Measurements from ENCODE around the gene ZSCAN2. TPM values are rescaled to one million over a fixed set of nuclear protein-coding genes. Genes with fewer than 3 reads are reported as not detected.

The ZSCAN2 gene
- total RNA-seq, 1 experiment from 2014 or later: 15.9 TPM

DNA sequence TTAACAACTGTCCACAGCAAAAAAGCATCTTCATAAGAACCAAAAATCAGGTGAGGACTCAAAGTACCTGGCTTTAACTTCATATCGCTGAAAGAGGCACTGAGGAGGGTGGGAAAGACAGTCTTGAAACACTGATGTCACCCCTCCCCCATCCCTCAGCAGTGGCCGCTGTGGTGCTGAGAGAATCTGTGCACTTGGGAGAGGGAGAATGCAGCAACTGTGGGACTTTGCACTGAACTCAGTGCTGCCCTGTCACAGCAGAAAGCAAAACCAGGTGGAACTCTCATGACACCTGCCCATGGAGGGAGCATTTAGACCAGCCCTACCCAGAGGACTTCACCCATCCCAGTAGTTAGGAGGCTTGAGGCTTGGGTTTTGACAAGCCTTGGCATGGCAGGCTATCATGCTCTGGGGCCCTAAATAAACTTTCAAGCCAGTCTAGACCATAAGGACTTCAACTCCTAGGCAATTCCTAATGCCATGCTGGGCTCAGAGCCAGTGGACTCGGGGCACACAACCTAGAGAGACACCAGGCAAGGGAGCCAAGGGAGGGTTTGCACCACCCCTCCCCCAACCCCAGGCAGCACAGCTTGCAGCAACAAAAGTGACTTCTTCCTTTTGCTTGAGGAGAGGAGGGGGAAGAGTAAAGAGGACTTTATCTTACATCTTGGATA, 6.1 kb upstream of the ZSCAN2 start:
- no peak for DNase-seq (ENCODE audit: low read depth)
- in situ Hi-C loops (cut with HindIII; ENCODE audit: low pct_unique_long_range_greater_than_20kb, low sequenced_read_pairs): no loop called here

DNA sequence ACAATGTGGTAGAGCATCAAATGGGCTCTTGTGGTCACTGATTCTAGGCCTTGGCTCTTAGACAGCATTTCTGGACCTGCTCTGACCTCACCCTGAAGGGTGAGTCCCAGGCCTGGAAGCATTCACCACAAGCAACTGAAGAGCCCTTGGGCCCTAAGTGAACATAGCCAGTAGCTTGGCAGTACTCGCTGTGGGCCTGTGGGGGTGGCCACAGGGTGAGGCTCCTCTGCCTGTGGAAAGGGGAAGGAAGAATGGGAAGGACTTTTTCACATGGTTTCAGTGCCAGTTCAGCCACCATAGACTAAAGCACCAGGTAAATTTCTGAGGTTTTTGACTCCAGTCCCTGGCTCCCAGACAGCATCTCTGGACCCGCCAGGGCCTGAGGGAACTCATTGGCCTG, 5.1 kb upstream of the ZSCAN2 start:
- in situ Hi-C loops (cut with HindIII; ENCODE audit: low pct_unique_long_range_greater_than_20kb, low sequenced_read_pairs): no loop called here
- no peak for DNase-seq (ENCODE audit: low read depth)

GRCh38 chr15:84597296-84597695, 3.5 kb upstream of the ZSCAN2 start:
- DNase-seq (ENCODE audit: low read depth): no peak
- in situ Hi-C loops (cut with HindIII; ENCODE audit: low pct_unique_long_range_greater_than_20kb, low sequenced_read_pairs): no loop called here

DNA sequence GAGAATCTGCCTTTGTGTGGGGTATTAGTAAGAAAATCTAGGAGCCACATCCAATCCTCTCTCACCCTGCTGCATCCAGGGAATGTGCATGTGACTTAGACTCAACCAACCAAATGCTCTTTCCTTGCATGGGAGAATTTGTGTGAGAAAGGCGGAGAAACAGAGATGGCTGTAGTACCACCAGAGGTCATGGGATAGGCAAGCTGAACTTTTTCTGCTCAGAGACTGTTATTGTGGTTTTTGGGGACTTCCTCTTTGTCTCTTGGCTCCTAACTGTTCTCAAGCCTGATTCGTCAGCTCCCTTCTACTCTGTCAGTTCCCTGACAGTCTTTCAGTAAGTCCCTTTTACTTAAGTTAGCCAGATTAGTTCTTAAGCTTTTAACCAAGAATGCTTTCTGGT, 2.6 kb upstream of the ZSCAN2 start:
- peak; percentile 35 for DNase-seq (ENCODE audit: low read depth)
- in situ Hi-C loops (cut with HindIII; ENCODE audit: low pct_unique_long_range_greater_than_20kb, low sequenced_read_pairs): no loop called here

- DNase-seq (ENCODE audit: low read depth): peak; percentile 26
- in situ Hi-C loops (cut with HindIII; ENCODE audit: low pct_unique_long_range_greater_than_20kb, low sequenced_read_pairs): no loop called here
These were observed 1.8 kb upstream of the ZSCAN2 start for GRCh38 chr15:84598993-84599392.

GRCh38 chr15:84599906-84600305, 903 bp upstream of the ZSCAN2 start:
- in situ Hi-C loops (cut with HindIII; ENCODE audit: low pct_unique_long_range_greater_than_20kb, low sequenced_read_pairs): no loop called here
- no peak for DNase-seq (ENCODE audit: low read depth)

GRCh38 chr15:84600331-84600686, 500 bp upstream of the ZSCAN2 start:
- in situ Hi-C loops (cut with HindIII; ENCODE audit: low pct_unique_long_range_greater_than_20kb, low sequenced_read_pairs): no loop called here
- peak; percentile 85 for DNase-seq (ENCODE audit: low read depth)

DNA sequence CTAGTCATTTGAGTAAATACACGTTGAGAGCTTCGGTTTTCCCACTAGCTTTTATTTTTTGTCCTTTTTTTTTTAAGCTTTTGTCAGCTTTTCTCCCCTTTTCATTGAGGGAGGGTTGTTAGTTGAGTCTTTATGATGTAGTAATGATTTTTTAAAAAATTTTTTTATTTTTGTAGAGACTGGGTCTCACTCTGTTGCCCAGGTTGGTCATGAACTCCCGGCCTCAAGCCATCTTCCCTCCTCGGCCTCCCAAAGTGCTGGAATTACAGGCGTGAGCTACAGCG, 688 bp downstream of the ZSCAN2 start:
- in situ Hi-C loops (cut with HindIII; ENCODE audit: low pct_unique_long_range_greater_than_20kb, low sequenced_read_pairs): no loop called here
- no peak for DNase-seq (ENCODE audit: low read depth)

- in situ Hi-C loops (cut with HindIII; ENCODE audit: low pct_unique_long_range_greater_than_20kb, low sequenced_read_pairs): no loop called here
These were observed 3.0 kb downstream of the ZSCAN2 start for GRCh38 chr15:84603630-84604379.

GRCh38 chr15:84604826-84605553, 4.2 kb downstream of the ZSCAN2 start:
- in situ Hi-C loops (cut with HindIII; ENCODE audit: low pct_unique_long_range_greater_than_20kb, low sequenced_read_pairs): no loop called here
- no peak for DNase-seq (ENCODE audit: low read depth)

More at GRCh38 chr15:84603630-84604379, 3.0 kb downstream of the ZSCAN2 start:
- DNase-seq (ENCODE audit: low read depth): no peak

DNA sequence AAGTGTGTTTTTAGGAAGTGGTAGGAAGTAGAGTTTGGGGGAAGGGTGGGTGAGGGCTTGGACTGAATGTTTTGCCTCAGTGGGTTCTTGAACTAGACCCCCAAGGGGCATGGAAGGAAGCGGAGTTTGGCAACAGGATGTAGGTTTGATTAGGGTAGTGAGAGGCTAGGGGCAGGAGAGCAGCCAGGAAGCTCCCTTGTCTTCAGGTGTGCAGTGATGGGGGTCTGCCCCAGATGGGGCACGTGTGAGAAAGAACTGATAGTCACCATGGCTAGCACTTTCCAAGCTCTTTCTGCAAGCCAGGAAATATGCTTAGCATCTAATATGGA, 4.7 kb downstream of the ZSCAN2 start:
- no peak for DNase-seq (ENCODE audit: low read depth)
- in situ Hi-C loops (cut with HindIII; ENCODE audit: low pct_unique_long_range_greater_than_20kb, low sequenced_read_pairs): no loop called here

GRCh38 chr15:84606653-84607120, 5.9 kb downstream of the ZSCAN2 start:
- in situ Hi-C loops (cut with HindIII; ENCODE audit: low pct_unique_long_range_greater_than_20kb, low sequenced_read_pairs): no loop called here
- DNase-seq (ENCODE audit: low read depth): no peak

GRCh38 chr15:84608707-84609284, 8.0 kb downstream of the ZSCAN2 start:
- in situ Hi-C loops (cut with HindIII; ENCODE audit: low pct_unique_long_range_greater_than_20kb, low sequenced_read_pairs): no loop called here
- no peak for DNase-seq (ENCODE audit: low read depth)

- no peak for DNase-seq (ENCODE audit: low read depth)
- in situ Hi-C loops (cut with HindIII; ENCODE audit: low pct_unique_long_range_greater_than_20kb, low sequenced_read_pairs): no loop called here
These were observed 9.2 kb downstream of the ZSCAN2 start for GRCh38 chr15:84609818-84610525.

- no peak for DNase-seq (ENCODE audit: low read depth)
- in situ Hi-C loops (cut with HindIII; ENCODE audit: low pct_unique_long_range_greater_than_20kb, low sequenced_read_pairs): no loop called here
These were observed 10.8 kb downstream of the ZSCAN2 start for GRCh38 chr15:84611631-84612030.

- no peak for DNase-seq (ENCODE audit: low read depth)
- in situ Hi-C loops (cut with HindIII; ENCODE audit: low pct_unique_long_range_greater_than_20kb, low sequenced_read_pairs): no loop called here
These were observed 15.4 kb downstream of the ZSCAN2 start for GRCh38 chr15:84616235-84616634.

GRCh38 chr15:84620626-84621025, 19.8 kb downstream of the ZSCAN2 start:
- DNase-seq (ENCODE audit: low read depth): no peak
- in situ Hi-C loops (cut with HindIII; ENCODE audit: low pct_unique_long_range_greater_than_20kb, low sequenced_read_pairs): no loop called here

GRCh38 chr15:84621358-84621979, 20.7 kb downstream of the ZSCAN2 start:
- no peak for DNase-seq (ENCODE audit: low read depth)
- in situ Hi-C loops (cut with HindIII; ENCODE audit: low pct_unique_long_range_greater_than_20kb, low sequenced_read_pairs): no loop called here

All from Caki2 (cell line).